WTC11 (cell line): ENCODE data around the gene SPATA25. TPM values are rescaled to one million over a fixed set of nuclear protein-coding genes. Genes with fewer than 3 reads are reported as not detected.

ENCODE experiments used
- ATAC-seq: fragments of 200-7000 bp; cut with Tn5 transposase; 2 replicates; pipeline ENCODE4 v1.10.0; 2021; ENCODE audit warnings: mild to moderate bottlenecking, moderate library complexity
- CTCF ChIA-PET: fragments of 300-600 bp; sonication (Branson Sonifier 250); formaldehyde crosslinking; loops from one replicate; lab custom pipeline; 2021; ENCODE audit warnings: antibody characterized with exemption; lab: Charles Lee
- POLR2A ChIA-PET: fragments of 350-600 bp; sonication (Branson Sonifier 250); formaldehyde crosslinking; loops from one replicate; lab custom pipeline; 2021; ENCODE audit warnings: antibody characterized with exemption; lab: Charles Lee
- DNase-seq: peaks from one replicate; pipeline ENCODE4 v3.0.0; 2021; ENCODE audit warnings: low spot score
- H3K27ac Mint-ChIP-seq: 2 replicates; pipeline ENCODE4 v1.8.0; 2021; ENCODE audit warnings: mixed read lengths
- H3K27me3 Mint-ChIP-seq: 2 replicates; pipeline ENCODE4 v1.8.0; 2021; ENCODE audit warnings: low read depth, mild to moderate bottlenecking, moderate library complexity, mixed read lengths
- H3K36me3 Mint-ChIP-seq: 2 replicates; pipeline ENCODE4 v1.8.0; 2021; ENCODE audit warnings: mixed read lengths
- H3K4me1 Mint-ChIP-seq: 2 replicates; pipeline ENCODE4 v1.8.0; 2022; ENCODE audit warnings: mixed read lengths
- H3K4me3 Mint-ChIP-seq: 2 replicates; pipeline ENCODE4 v1.8.0; 2021; ENCODE audit warnings: mild to moderate bottlenecking, moderate library complexity, mixed read lengths
- H3K9me3 Mint-ChIP-seq: 2 replicates; pipeline ENCODE4 v1.8.0; 2021; ENCODE audit warnings: mixed read lengths
- CDX4 ChIP-seq: fragments of 250-450 bp; sonication (Bioruptor Pico); IDR thresholded peaks from 2 replicates; pipeline ENCODE4 v1.9.0; 2021; ENCODE audit warnings: moderate library complexity, mild to moderate bottlenecking, inconsistent platforms, borderline replicate concordance
- CTCF ChIP-seq: fragments of 200-600 bp; IDR thresholded peaks from 2 replicates; pipeline ENCODE4 v1.8.0; 2022; ENCODE audit warnings: antibody characterized with exemption
- GRHL2 ChIP-seq: fragments of 250-450 bp; sonication (Bioruptor Pico); IDR thresholded peaks from 2 replicates; pipeline ENCODE4 v1.8.0; 2022; ENCODE audit warnings: mild to moderate bottlenecking, moderate library complexity; ENCODE audit not compliant: insufficient replicate concordance, severe bottlenecking
- HMGA2 ChIP-seq: fragments of 250-450 bp; sonication (Bioruptor Pico); IDR thresholded peaks from 2 replicates; pipeline ENCODE4 v1.4.0; 2021; ENCODE audit warnings: mild to moderate bottlenecking, moderate library complexity
- NR1H2 ChIP-seq: sonication (generic); formaldehyde crosslinking; IDR thresholded peaks from 2 replicates; pipeline ENCODE4 v1.9.0; 2021; ENCODE audit warnings: mild to moderate bottlenecking, moderate library complexity, missing genetic modification reagents
- NR3C1 ChIP-seq: sonication (generic); formaldehyde crosslinking; conservative IDR thresholded peaks from 2 replicates; pipeline ENCODE4 v1.8.1; 2023; ENCODE audit warnings: low read depth, mild to moderate bottlenecking, missing genetic modification reagents
- PREB ChIP-seq: sonication (generic); formaldehyde crosslinking; IDR thresholded peaks from 2 replicates; pipeline ENCODE4 v1.8.1; 2022; ENCODE audit warnings: mild to moderate bottlenecking, missing genetic modification reagents, moderate library complexity, borderline replicate concordance
- PRRX2 ChIP-seq: fragments of 250-450 bp; sonication (Bioruptor Pico); IDR thresholded peaks from 2 replicates; pipeline ENCODE4 v1.8.0; 2021; ENCODE audit warnings: mild to moderate bottlenecking
- SP1 ChIP-seq: sonication (generic); formaldehyde crosslinking; conservative IDR thresholded peaks from 2 replicates; pipeline ENCODE4 v1.8.1; 2022; ENCODE audit warnings: missing genetic modification reagents
- TP53 ChIP-seq: sonication (generic); formaldehyde crosslinking; IDR thresholded peaks from 2 replicates; pipeline ENCODE4 v1.8.1; 2023; ENCODE audit warnings: mild to moderate bottlenecking, missing genetic modification reagents
- USF2 ChIP-seq: sonication (generic); formaldehyde crosslinking; IDR thresholded peaks from 2 replicates; pipeline ENCODE4 v1.8.1; 2023; ENCODE audit warnings: mild to moderate bottlenecking, missing genetic modification reagents, moderate library complexity
- ZNF263 ChIP-seq: sonication (generic); formaldehyde crosslinking; IDR thresholded peaks from 2 replicates; pipeline ENCODE4 v1.8.1; 2022; ENCODE audit warnings: low read depth, mild to moderate bottlenecking, moderate library complexity, missing genetic modification reagents
- ZNF281 ChIP-seq: sonication (generic); formaldehyde crosslinking; IDR thresholded peaks from 2 replicates; pipeline ENCODE4 v1.8.0; 2023; ENCODE audit warnings: mild to moderate bottlenecking, missing genetic modification reagents
- total RNA-seq: library from RNA; stranded (reverse); gene quantifications from 3 replicates; pipeline ENCODE4 v1.2.3, GENCODE V29; 2021
- TF ChIP-seq, protein P1 (sequence below): sonication (generic); formaldehyde crosslinking; IDR thresholded peaks from 2 replicates; pipeline ENCODE4 v1.8.0; 2022; ENCODE audit warnings: mild to moderate bottlenecking, missing genetic modification reagents
- TF ChIP-seq, protein P2 (sequence below): sonication (generic); formaldehyde crosslinking; IDR thresholded peaks from 2 replicates; pipeline ENCODE4 v1.8.1; 2022; ENCODE audit warnings: low read depth, mild to moderate bottlenecking, moderate library complexity, missing genetic modification reagents, borderline replicate concordance
- TF ChIP-seq, protein P3 (sequence below): sonication (generic); formaldehyde crosslinking; conservative IDR thresholded peaks from 2 replicates; pipeline ENCODE4 v1.8.1; 2022; ENCODE audit warnings: mild to moderate bottlenecking, missing genetic modification reagents

The SPATA25 gene
- total RNA-seq, 1 experiment from 2014 or later = 3.7 TPM

DNA sequence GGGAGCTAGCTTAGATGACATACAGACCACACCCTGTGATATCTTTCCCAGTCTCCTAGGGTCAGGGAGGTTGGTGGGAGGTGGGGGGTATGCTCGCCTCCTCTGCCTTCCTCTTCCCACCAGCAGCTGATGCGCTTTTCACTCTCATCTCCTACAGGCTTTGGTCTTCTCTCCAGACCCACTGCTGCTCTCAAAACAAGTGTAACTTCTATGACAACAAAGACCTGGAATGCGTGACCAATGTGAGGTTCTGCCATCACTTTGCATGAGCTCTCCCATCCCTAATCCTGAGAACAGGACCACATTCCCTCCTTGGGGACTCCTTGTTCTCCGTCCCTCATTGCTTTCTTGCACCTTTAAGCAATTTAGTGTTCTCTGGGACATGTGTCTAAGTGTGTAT lies 6.4 kb upstream of the SPATA25 start:
- H3K4me1 Mint-ChIP-seq = peaks cover 12% of the 10 kb centered on the region
- POLR2A ChIA-PET = no interaction called here
- CTCF ChIA-PET = no interaction called here
- H3K4me3 Mint-ChIP-seq = no peak overlapping the region
- ATAC-seq = no peak
- H3K36me3 Mint-ChIP-seq = peaks cover 17% of the 10 kb centered on the region
- no peak for DNase-seq
- no peak overlapping the region for H3K27ac Mint-ChIP-seq
- TF ChIP-seq HMGA2 (CRISPR knock-in tag) = no peak
- TF ChIP-seq PRRX2 (CRISPR knock-in tag) = no peak
- no peak for TF ChIP-seq GRHL2 (CRISPR knock-in tag)
- no peak for TF ChIP-seq SP1 (CRISPR knock-in tag)
- TF ChIP-seq TP53 (CRISPR knock-in tag) = no peak
- TF ChIP-seq ZNF263 (CRISPR knock-in tag) = no peak
- no peak for TF ChIP-seq CDX4 (CRISPR knock-in tag)
- TF ChIP-seq, protein P1, sequence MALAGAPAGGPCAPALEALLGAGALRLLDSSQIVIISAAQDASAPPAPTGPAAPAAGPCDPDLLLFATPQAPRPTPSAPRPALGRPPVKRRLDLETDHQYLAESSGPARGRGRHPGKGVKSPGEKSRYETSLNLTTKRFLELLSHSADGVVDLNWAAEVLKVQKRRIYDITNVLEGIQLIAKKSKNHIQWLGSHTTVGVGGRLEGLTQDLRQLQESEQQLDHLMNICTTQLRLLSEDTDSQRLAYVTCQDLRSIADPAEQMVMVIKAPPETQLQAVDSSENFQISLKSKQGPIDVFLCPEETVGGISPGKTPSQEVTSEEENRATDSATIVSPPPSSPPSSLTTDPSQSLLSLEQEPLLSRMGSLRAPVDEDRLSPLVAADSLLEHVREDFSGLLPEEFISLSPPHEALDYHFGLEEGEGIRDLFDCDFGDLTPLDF (CRISPR knock-in tag) = no peak
- TF ChIP-seq PREB (CRISPR knock-in tag) = no peak
- TF ChIP-seq NR3C1 = no peak
- TF ChIP-seq ZNF281 (CRISPR knock-in tag) = no peak
- TF ChIP-seq, protein P2, sequence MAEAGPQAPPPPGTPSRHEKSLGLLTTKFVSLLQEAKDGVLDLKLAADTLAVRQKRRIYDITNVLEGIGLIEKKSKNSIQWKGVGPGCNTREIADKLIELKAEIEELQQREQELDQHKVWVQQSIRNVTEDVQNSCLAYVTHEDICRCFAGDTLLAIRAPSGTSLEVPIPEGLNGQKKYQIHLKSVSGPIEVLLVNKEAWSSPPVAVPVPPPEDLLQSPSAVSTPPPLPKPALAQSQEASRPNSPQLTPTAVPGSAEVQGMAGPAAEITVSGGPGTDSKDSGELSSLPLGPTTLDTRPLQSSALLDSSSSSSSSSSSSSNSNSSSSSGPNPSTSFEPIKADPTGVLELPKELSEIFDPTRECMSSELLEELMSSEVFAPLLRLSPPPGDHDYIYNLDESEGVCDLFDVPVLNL (CRISPR knock-in tag) = no peak
- no peak for TF ChIP-seq NR1H2 (CRISPR knock-in tag)
- TF ChIP-seq CTCF = no peak
- H3K9me3 Mint-ChIP-seq = no peaks in the 10 kb centered on the region
- no peaks in the 10 kb centered on the region; the same call in 1 of the 2 replicates for H3K27me3 Mint-ChIP-seq

GRCh38 chr20:45892828-45893500 lies 5.5 kb upstream of the SPATA25 start:
- Mint-ChIP-seq H3K36me3 (peaks cover 15% of the 10 kb centered on the region), H3K27me3 (no peaks in the 10 kb centered on the region; the same call in 1 of the 2 replicates), H3K4me3 (peak overlapping the region; percentile 87)
- ChIA-PET CTCF (interaction anchor here (2.5 kb wide), 1 partner anchor 69 kb away, joined by 10 read pairs; no protein-coding TSS in a partner anchor), POLR2A (interaction anchor here (0.6 to 1.2 kb wide), 3 partner anchors 12 to 497 kb away, joined by 3 to 5 read pairs (median 4); partner anchors contain the start of gene ZSWIM1)
- DNase-seq = no peak
- no peak for ATAC-seq
- TF ChIP-seq, protein P3, sequence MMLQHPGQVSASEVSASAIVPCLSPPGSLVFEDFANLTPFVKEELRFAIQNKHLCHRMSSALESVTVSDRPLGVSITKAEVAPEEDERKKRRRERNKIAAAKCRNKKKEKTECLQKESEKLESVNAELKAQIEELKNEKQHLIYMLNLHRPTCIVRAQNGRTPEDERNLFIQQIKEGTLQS (CRISPR knock-in tag) = no peak
- peak; percentile 34; the same call in 1 of the 2 replicates for TF ChIP-seq USF2 (CRISPR knock-in tag)
- TF ChIP-seq, all 79 proteins: peak for 1
- H3K9me3 Mint-ChIP-seq = no peaks in the 10 kb centered on the region
- H3K4me1 Mint-ChIP-seq = peaks cover 12% of the 10 kb centered on the region
- no peak overlapping the region for H3K27ac Mint-ChIP-seq
